ENCODE data around the gene RAB6B.
A peak's percentile ranks its signal among the peaks of the same experiment; 100 is the strongest.

RAB6B gene

GRCh38 chr3:133917144-133917543 lies 21.5 kb upstream of the RAB6B start:
- H3K27ac ChIP-seq (ENCODE audit: poor library complexity, severe bottlenecking) = no peak overlapping the region
- ATAC-seq (ENCODE audit: low read depth) (no peak), DNase-seq (ENCODE audit: low spot score) (no peak)
- H3K4me1 ChIP-seq (ENCODE audit: insufficient read depth, poor library complexity, severe bottlenecking) = no peaks in the 10 kb centered on the region
- peaks cover 5% of the 10 kb centered on the region for H3K27me3 ChIP-seq (ENCODE audit: insufficient read depth, poor library complexity, severe bottlenecking)
- no peak overlapping the region for H3K4me3 ChIP-seq (ENCODE audit: severe bottlenecking)
- H3K36me3 ChIP-seq (ENCODE audit: low read depth) = no peaks in the 10 kb centered on the region
- TF ChIP-seq CTCF (IDR thresholded peaks at IDR 0.05; ENCODE audit: poor library complexity, severe bottlenecking) = no peak
- H3K9me3 ChIP-seq (ENCODE audit: severe bottlenecking) = no peaks in the 10 kb centered on the region

GRCh38 chr3:133915685-133916658 lies 20.3 kb upstream of the RAB6B start:
- peak; percentile 70 for ATAC-seq (ENCODE audit: low read depth)
- no peak for DNase-seq (ENCODE audit: low spot score)
- Histone ChIP-seq H3K36me3 (ENCODE audit: low read depth) (no peaks in the 10 kb centered on the region), H3K4me3 (ENCODE audit: severe bottlenecking) (no peak overlapping the region), H3K27ac (ENCODE audit: poor library complexity, severe bottlenecking) (no peak overlapping the region), H3K9me3 (ENCODE audit: severe bottlenecking) (no peaks in the 10 kb centered on the region), H3K27me3 (ENCODE audit: insufficient read depth, poor library complexity, severe bottlenecking) (peaks cover 5% of the 10 kb centered on the region), H3K4me1 (ENCODE audit: insufficient read depth, poor library complexity, severe bottlenecking) (no peaks in the 10 kb centered on the region)
- TF ChIP-seq CTCF (IDR thresholded peaks at IDR 0.05; ENCODE audit: poor library complexity, severe bottlenecking) = no peak

GRCh38 chr3:133914839-133915600 lies 19.3 kb upstream of the RAB6B start:
- no peak for TF ChIP-seq CTCF (IDR thresholded peaks at IDR 0.05; ENCODE audit: poor library complexity, severe bottlenecking)
- H3K27ac ChIP-seq (ENCODE audit: poor library complexity, severe bottlenecking) = no peak overlapping the region
- DNase-seq (ENCODE audit: low spot score) (no peak), ATAC-seq (ENCODE audit: low read depth) (no peak)
- peaks cover 5% of the 10 kb centered on the region for H3K27me3 ChIP-seq (ENCODE audit: insufficient read depth, poor library complexity, severe bottlenecking)
- no peaks in the 10 kb centered on the region for H3K36me3 ChIP-seq (ENCODE audit: low read depth)
- no peaks in the 10 kb centered on the region for H3K4me1 ChIP-seq (ENCODE audit: insufficient read depth, poor library complexity, severe bottlenecking)
- H3K9me3 ChIP-seq (ENCODE audit: severe bottlenecking) = no peaks in the 10 kb centered on the region
- H3K4me3 ChIP-seq (ENCODE audit: severe bottlenecking) = no peak overlapping the region

- Histone ChIP-seq H3K4me1 (ENCODE audit: insufficient read depth, poor library complexity, severe bottlenecking) (no peaks in the 10 kb centered on the region), H3K9me3 (ENCODE audit: severe bottlenecking) (no peaks in the 10 kb centered on the region), H3K36me3 (ENCODE audit: low read depth) (no peaks in the 10 kb centered on the region), H3K27me3 (ENCODE audit: insufficient read depth, poor library complexity, severe bottlenecking) (peaks cover 7% of the 10 kb centered on the region), H3K27ac (ENCODE audit: poor library complexity, severe bottlenecking) (no peak overlapping the region), H3K4me3 (ENCODE audit: severe bottlenecking) (no peak overlapping the region)
- TF ChIP-seq CTCF (IDR thresholded peaks at IDR 0.05; ENCODE audit: poor library complexity, severe bottlenecking) = no peak
- DNase-seq (ENCODE audit: low spot score) = no peak
- no peak for ATAC-seq (ENCODE audit: low read depth)
Measured at GRCh38 chr3:133910422-133910821, 14.7 kb upstream of the RAB6B start.
